Measurements from ENCODE around the gene BTBD3.

BTBD3 gene

DNA sequence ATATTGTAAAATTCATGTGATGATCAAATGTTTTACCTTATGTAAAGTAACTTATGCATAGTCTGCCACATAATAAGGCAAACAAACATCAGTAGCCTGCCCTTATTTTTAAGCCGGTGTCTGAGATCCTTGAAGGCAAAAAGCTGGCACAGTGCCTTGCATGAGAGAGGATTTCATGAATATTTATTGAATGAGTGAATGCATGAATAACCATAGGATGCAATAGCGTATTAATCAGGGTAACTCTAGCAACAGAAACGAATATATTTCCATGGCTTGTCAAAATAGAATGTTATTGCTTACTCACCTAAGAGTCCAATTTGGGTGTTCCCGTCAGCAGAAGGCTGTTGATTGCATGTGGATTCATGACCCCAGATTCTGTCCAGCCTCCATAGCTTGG is 34.9 kb downstream of the BTBD3 start:
- intact Hi-C loops (cut with DNase I): no loop called here
- peak in 1 of 42 donors; percentile 16 for DNase-seq

DNA sequence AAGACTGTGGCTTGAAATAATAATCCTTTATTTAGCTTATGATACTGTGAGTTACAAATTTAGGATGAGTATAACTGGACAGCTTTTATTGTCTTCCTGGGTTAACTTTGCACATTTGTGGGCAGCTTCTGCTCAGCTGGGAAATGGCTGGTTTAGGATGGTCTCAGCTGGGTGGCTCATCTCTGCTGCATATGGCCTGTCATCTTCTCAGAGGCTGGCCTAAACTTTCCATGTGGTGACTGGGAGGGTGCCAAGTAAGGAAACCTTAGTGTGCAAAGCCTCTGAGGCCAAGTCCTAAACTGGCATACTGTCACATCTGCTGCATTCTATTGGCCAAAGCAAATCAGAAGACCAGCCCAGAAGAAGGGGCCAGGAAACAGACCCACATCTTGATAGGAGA is 40.2 kb downstream of the BTBD3 start:
- intact Hi-C loops (cut with DNase I): no loop called here
- no peak for DNase-seq

DNA sequence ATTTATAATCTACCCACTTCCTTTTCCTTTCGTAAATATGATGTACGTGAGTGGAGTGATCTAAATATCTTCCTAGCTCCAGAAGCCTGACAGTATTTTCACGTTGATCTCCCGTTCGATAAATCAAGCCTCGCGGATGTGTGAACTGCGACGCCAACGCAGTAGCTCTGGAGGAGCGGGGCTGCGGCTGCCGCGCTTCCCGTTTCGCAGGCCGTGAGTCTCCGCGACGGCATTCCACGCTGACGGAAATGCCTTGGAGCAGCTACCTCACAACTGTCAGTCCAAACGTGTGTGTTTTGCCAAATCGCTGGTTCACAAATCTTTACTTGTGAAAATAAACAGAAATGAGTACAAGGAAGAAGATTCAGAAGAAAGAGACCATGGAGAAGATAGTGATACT is 41.2 kb downstream of the BTBD3 start:
- intact Hi-C loops (cut with DNase I): no loop called here
- DNase-seq: no peak

DNA sequence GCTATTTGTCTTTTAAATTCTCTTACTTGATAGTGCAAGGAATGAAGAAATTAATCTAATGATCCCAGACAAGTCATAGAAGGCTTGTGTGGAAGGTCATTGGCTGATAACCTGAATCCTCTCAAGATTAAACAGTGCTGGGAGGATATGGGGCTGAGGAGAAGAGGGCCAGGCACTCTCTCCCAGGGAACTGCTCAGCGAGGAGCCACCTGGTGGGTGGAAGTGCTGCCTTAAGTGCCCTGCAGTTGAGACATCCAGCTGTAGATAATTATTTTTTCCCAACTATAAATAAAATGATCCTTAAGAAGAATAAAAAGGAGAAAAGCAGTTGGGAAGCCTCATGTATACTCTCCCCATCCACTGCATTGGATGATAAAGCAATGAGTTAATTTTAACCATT is 47.9 kb downstream of the BTBD3 start:
- DNase-seq: no peak
- intact Hi-C loops (cut with DNase I): no loop called here

DNA sequence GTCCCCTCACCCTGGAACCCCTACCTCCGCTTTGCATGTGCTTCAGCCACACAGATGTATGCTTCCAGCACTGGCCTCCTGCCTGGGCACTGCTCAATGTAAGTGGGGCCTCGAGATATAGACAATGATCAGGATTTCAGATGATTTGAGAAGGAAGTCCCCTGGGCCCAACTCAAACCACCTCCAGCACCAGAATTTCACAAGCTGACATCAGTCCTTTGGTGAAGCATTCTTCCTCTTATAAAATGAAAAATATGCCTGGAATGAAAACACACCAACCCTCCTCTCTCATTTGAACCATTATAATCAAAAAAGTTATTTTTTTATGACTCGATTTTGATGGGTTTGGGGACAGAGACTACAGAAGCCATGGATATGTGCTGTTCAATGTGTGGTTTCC is 48.5 kb downstream of the BTBD3 start:
- no peak for DNase-seq
- intact Hi-C loops (cut with DNase I): no loop called here

DNA sequence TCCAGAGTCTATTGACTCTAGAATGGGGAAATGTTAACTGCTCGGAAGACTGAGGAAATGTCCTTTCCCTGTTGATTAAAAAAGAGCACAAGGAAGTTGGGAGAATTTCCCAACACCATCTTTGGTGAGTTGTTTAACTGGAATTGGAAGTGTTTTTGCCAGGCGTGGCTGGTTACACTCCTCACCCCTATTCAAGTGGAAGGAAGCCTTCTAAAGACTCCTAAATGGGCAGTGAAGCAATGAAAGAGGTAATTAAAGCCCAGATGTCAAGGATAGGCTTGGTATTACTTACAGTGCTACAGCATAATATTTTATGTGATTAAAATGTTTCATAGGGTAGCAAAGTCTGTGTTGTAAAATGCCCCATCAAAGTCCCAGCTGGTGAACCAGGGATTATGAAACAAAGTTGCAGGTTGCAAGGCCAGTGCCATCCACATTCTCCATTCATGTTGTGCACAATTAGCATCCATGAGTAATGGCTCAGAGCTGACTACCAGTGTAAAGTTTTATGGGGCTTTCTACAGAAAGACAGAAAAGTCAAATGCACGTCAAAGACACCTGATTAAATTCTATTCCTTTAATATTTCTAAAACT is 52.6 kb downstream of the BTBD3 start:
- DNase-seq: no peak
- intact Hi-C loops (cut with DNase I): no loop called here

DNA sequence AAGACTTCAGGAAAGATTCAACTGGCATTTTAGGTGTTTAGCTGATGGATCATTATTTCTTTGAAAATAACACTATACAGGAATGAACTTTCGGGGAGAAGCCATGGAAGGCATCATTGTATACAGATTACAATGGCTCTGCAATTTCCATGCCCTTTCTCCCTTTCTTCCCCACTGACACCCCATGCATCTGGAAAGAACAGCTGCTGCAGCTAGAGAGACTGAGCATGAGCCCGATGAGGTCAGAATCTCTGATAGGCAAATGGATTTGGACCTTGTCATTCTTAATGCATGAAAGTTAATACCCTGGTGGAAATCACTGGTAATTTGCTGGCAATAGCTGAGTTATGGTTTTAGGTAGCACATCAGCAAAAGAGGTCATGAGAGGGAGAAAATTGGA is 54.8 kb downstream of the BTBD3 start:
- DNase-seq: peak in 29 of 42 donors; percentile 10 to 72 (median 48)
- intact Hi-C loops (cut with DNase I): no loop called here

All from head of caudate nucleus (tissue), 42 donors.